Neural crest cell (in vitro differentiated cells): ENCODE measurements around the gene NPAS2. TPM values are rescaled to one million over a fixed set of nuclear protein-coding genes. Genes with fewer than 3 reads are reported as not detected.

Experiments
- DNase-seq: peaks from one replicate; pipeline ENCODE4 v3.0.0; 2021; ENCODE audit warnings: low read depth, mixed read lengths, low spot score
- H3K27ac Mint-ChIP-seq: one replicate; pipeline ENCODE4 v1.8.0; 2021; ENCODE audit warnings: mild to moderate bottlenecking, mixed read lengths; ENCODE audit not compliant: unreplicated experiment
- H3K27me3 Mint-ChIP-seq: 2 replicates; pipeline ENCODE4 v1.8.0; 2021; ENCODE audit warnings: low read depth, mild to moderate bottlenecking, mixed read lengths
- H3K36me3 Mint-ChIP-seq: 2 replicates; pipeline ENCODE4 v1.8.0; 2021; ENCODE audit warnings: low read depth, mild to moderate bottlenecking, mixed read lengths
- H3K4me1 Mint-ChIP-seq: 2 replicates; pipeline ENCODE4 v1.8.0; 2021; ENCODE audit warnings: mixed read lengths
- H3K4me3 Mint-ChIP-seq: one replicate; pipeline ENCODE4 v1.8.0; 2021; ENCODE audit warnings: mild to moderate bottlenecking, mixed read lengths
- H3K9me3 Mint-ChIP-seq: 2 replicates; pipeline ENCODE4 v1.8.0; 2021; ENCODE audit warnings: mixed read lengths
- CTCF ChIP-seq: fragments of 200-600 bp; sonication (generic); conservative IDR thresholded peaks from 2 replicates; pipeline ENCODE4 v1.5.0; 2021; ENCODE audit warnings: antibody characterized with exemption, mild to moderate bottlenecking
- total RNA-seq: library from RNA; stranded (reverse); gene quantifications from 2 replicates; pipeline ENCODE4 v1.2.1, GENCODE V29; 2021

Gene NPAS2
- total RNA-seq, 1 donor from 2014 or later, result 2.6 TPM

GRCh38 chr2:100902817-100903405 lies 83.0 kb downstream of the NPAS2 start:
- no peaks in the 10 kb centered on the region for H3K27me3 Mint-ChIP-seq
- DNase-seq, result no peak
- H3K4me1 Mint-ChIP-seq, result no peaks in the 10 kb centered on the region
- no peak overlapping the region for H3K27ac Mint-ChIP-seq
- H3K4me3 Mint-ChIP-seq, result no peak overlapping the region
- H3K9me3 Mint-ChIP-seq, result peaks cover 9% of the 10 kb centered on the region
- no peaks in the 10 kb centered on the region for H3K36me3 Mint-ChIP-seq
- TF ChIP-seq CTCF, result no peak

- Mint-ChIP-seq H3K4me3 (no peak overlapping the region), H3K27ac (no peak overlapping the region), H3K27me3 (no peaks in the 10 kb centered on the region), H3K9me3 (peaks cover 9% of the 10 kb centered on the region), H3K4me1 (peaks cover under 1% of the 10 kb centered on the region), H3K36me3 (no peaks in the 10 kb centered on the region)
- no peak for TF ChIP-seq CTCF
- DNase-seq, result no peak
Measured at GRCh38 chr2:100903534-100904258, 83.8 kb downstream of the NPAS2 start.

- Mint-ChIP-seq H3K27me3 (no peaks in the 10 kb centered on the region), H3K9me3 (peaks cover 4% of the 10 kb centered on the region), H3K27ac (no peak overlapping the region), H3K4me1 (peaks cover 8% of the 10 kb centered on the region), H3K36me3 (no peaks in the 10 kb centered on the region), H3K4me3 (no peak overlapping the region)
- no peak for DNase-seq
- TF ChIP-seq CTCF, result no peak
Measured at GRCh38 chr2:100905132-100905805, 85.3 kb downstream of the NPAS2 start.

GRCh38 chr2:100906131-100906530 lies 86.2 kb downstream of the NPAS2 start:
- TF ChIP-seq CTCF, result no peak
- Mint-ChIP-seq H3K4me1 (peaks cover 8% of the 10 kb centered on the region), H3K4me3 (no peak overlapping the region), H3K9me3 (no peaks in the 10 kb centered on the region), H3K36me3 (no peaks in the 10 kb centered on the region), H3K27me3 (no peaks in the 10 kb centered on the region), H3K27ac (no peak overlapping the region)
- no peak for DNase-seq

GRCh38 chr2:100906679-100907078 lies 86.7 kb downstream of the NPAS2 start:
- Mint-ChIP-seq H3K9me3 (no peaks in the 10 kb centered on the region), H3K36me3 (no peaks in the 10 kb centered on the region), H3K27me3 (no peaks in the 10 kb centered on the region), H3K27ac (no peak overlapping the region), H3K4me1 (peaks cover 8% of the 10 kb centered on the region), H3K4me3 (no peak overlapping the region)
- TF ChIP-seq CTCF, result no peak
- DNase-seq, result no peak
